ENCODE results near the gene HRH1.

GRCh38 chr3:11118181-11118682 lies 36.1 kb upstream of the HRH1 start:
- TF ChIP-seq, protein P1, sequence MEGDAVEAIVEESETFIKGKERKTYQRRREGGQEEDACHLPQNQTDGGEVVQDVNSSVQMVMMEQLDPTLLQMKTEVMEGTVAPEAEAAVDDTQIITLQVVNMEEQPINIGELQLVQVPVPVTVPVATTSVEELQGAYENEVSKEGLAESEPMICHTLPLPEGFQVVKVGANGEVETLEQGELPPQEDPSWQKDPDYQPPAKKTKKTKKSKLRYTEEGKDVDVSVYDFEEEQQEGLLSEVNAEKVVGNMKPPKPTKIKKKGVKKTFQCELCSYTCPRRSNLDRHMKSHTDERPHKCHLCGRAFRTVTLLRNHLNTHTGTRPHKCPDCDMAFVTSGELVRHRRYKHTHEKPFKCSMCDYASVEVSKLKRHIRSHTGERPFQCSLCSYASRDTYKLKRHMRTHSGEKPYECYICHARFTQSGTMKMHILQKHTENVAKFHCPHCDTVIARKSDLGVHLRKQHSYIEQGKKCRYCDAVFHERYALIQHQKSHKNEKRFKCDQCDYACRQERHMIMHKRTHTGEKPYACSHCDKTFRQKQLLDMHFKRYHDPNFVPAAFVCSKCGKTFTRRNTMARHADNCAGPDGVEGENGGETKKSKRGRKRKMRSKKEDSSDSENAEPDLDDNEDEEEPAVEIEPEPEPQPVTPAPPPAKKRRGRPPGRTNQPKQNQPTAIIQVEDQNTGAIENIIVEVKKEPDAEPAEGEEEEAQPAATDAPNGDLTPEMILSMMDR (IDR thresholded peaks at IDR 0.05) = no peak
- TF ChIP-seq POLR2AphosphoS5 (IDR thresholded peaks at IDR 0.05) (no peak), POLR2A (IDR thresholded peaks at IDR 0.05) (no peak)

Measured in prostate gland (tissue), 2 donors.